ENCODE data around the gene PRKAR2A. TPM values are rescaled to one million over a fixed set of nuclear protein-coding genes. Genes with fewer than 3 reads are reported as not detected.

Gene PRKAR2A
- total and polyA plus RNA-seq, 9 of the 15 experiments (the other 6 are each of a cell fraction or from before 2014, with no cell fraction given) = 15.9 to 84.5 (median 37.6) TPM

DNA sequence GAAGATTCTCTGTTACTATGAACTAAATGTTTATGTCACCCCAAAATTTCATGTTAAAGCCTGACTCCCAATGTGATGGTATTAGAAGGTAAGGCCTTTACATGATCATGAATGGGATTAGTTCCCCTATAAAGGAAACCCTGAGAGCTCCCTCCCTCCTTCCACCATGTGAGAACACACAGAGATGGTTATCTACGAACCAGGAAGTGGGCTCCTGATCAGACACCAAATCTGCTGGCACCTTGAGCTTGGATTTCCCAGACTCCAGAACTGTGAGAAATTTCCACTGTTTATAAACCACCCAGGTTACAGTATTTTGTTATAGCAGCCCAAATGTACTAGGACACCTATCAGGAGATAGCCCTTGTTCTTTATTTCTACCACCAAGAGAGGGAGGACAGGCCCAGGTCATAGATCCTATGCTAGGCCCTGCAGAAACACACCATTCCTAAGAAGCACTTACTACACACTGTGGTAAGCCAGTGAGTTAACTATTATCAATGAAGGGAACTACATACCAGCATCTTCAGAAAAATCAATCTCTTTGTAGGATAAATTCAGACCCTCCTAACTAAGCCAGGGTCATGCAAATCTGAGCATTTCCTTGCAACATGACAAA is 59.0 kb downstream of the PRKAR2A start:
- ChIA-PET CTCF (ENCODE audit: low intra/inter-chr PET ratio) (no interaction called here), POLR2A (no interaction called here)
- TF ChIP-seq ELF1 (tag; IDR thresholded peaks at IDR 0.05) (peak; percentile 61), HDAC3 (IDR thresholded peaks at IDR 0.05; ENCODE audit: borderline replicate concordance, partially characterized antibody) (no peak), ZNF707 (CRISPR knock-in tag; conservative IDR thresholded peaks at IDR 0.05) (no peak)
- TF ChIP-seq, protein P1, sequence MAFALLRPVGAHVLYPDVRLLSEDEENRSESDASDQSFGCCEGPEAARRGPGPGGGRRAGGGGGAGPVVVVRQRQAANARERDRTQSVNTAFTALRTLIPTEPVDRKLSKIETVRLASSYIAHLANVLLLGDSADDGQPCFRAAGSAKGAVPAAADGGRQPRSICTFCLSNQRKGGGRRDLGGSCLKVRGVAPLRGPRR (CRISPR knock-in tag; IDR thresholded peaks at IDR 0.05) = no peak
- H3K79me2 ChIP-seq (ENCODE audit: control insufficient read depth, insufficient read depth, low read length) = no peaks in the 10 kb centered on the region
- no peaks in the 10 kb centered on the region for H3K9me1 ChIP-seq (ENCODE audit: control insufficient read depth, insufficient read depth, low read length)
- peaks cover 0 to 5% of the 10 kb centered on the region in 2 experiments; a peak in 2 of 5 replicates for H3K4me1 ChIP-seq (replicated peaks in 1 of 2; ENCODE audit: control insufficient read depth in 2 of 2, insufficient read depth in 2 of 2, low read length in 2 of 2)
- no peaks in the 10 kb centered on the region for H4K20me1 ChIP-seq (replicated peaks; ENCODE audit: control insufficient read depth, insufficient read depth, low read length)
- no peaks in the 10 kb centered on the region for H3K27me3 ChIP-seq (ENCODE audit: control insufficient read depth in 2 of 2, insufficient read depth in 2 of 2, low read length in 2 of 2)
- 18% methylated on average over 1 of the region's 1 CpG for WGBS (ENCODE audit: insufficient coverage, low coverage, missing lambda C conversion rate)
- no peak overlapping the region for H2AFZ ChIP-seq (ENCODE audit: low read depth, low read length)
- no peak for FAIRE-seq
- H3K9me3 ChIP-seq (replicated peaks; ENCODE audit: control insufficient read depth, insufficient read depth, low read depth, low read length) = no peaks in the 10 kb centered on the region
- H3K9ac ChIP-seq (ENCODE audit: insufficient read depth in 1 of 2, low read depth in 2 of 2, low read length in 2 of 2) = no peak overlapping the region
- no peak overlapping the region; the same call in 2 of the 3 replicates for H3K27ac ChIP-seq (ENCODE audit: extremely low read depth, low read depth, low read length)
- no TSS peak for BruUV-seq (replicated peaks)
- ATAC-seq = no peak
- H3K4me2 ChIP-seq (ENCODE audit: insufficient read depth, low read length) = no peak overlapping the region
- intact Hi-C loops (cut with micrococcal nuclease) (no loop called here), in situ Hi-C loops (cut with MboI) (no loop called here)
- DNase-seq (ENCODE audit: extremely low read depth in 1 of 4, low spot score in 3 of 4) = no peak
- H3K4me3 ChIP-seq = no peak overlapping the region
- peaks cover 40% of the 10 kb centered on the region; the same call in 2 of the 3 replicates for H3K36me3 ChIP-seq (ENCODE audit: control insufficient read depth, insufficient read depth, low read length)

Data from K562 (cell line).